CD4-positive, alpha-beta T cell treated with Interleukin-10 for 1 hour (primary cell): ENCODE data around the gene FBXO48.

Experiments used
- DNase-seq: peaks from one replicate; pipeline ENCODE4 v3.0.0-alpha.2; 2020

Gene FBXO48

GRCh38 chr2:68432696-68433658 is 34.1 kb downstream of the FBXO48 start:
- DNase-seq, result no peak

- no peak for DNase-seq
These were observed 35.6 kb downstream of the FBXO48 start for GRCh38 chr2:68431316-68431972.

- no peak for DNase-seq
These were observed 37.7 kb downstream of the FBXO48 start for GRCh38 chr2:68429311-68429826.

- DNase-seq, result no peak
These were observed 38.3 kb downstream of the FBXO48 start for GRCh38 chr2:68428746-68429145.

GRCh38 chr2:68428126-68428525 is 39.0 kb downstream of the FBXO48 start:
- DNase-seq, result no peak

GRCh38 chr2:68426848-68427579 is 40.1 kb downstream of the FBXO48 start:
- peak; percentile 72 for DNase-seq

GRCh38 chr2:68426446-68426845 is 40.6 kb downstream of the FBXO48 start:
- no peak for DNase-seq

- no peak for DNase-seq
These were observed 41.6 kb downstream of the FBXO48 start for GRCh38 chr2:68425503-68425902.

- DNase-seq, result peak; percentile 47
These were observed 43.0 kb downstream of the FBXO48 start for GRCh38 chr2:68423966-68424650.

GRCh38 chr2:68420254-68420910 is 46.7 kb downstream of the FBXO48 start:
- DNase-seq, result no peak

GRCh38 chr2:68418855-68419254 is 48.2 kb downstream of the FBXO48 start:
- DNase-seq, result no peak

- no peak for DNase-seq
These were observed 48.7 kb downstream of the FBXO48 start for GRCh38 chr2:68418419-68418818.

GRCh38 chr2:68417926-68418325 is 49.2 kb downstream of the FBXO48 start:
- no peak for DNase-seq

- no peak for DNase-seq
These were observed 50.9 kb downstream of the FBXO48 start for GRCh38 chr2:68416081-68416675.

- no peak for DNase-seq
These were observed 51.6 kb downstream of the FBXO48 start for GRCh38 chr2:68415521-68415920.

GRCh38 chr2:68414876-68415275 is 52.2 kb downstream of the FBXO48 start:
- no peak for DNase-seq

- DNase-seq, result no peak
These were observed 52.6 kb downstream of the FBXO48 start for GRCh38 chr2:68414452-68414851.

- no peak for DNase-seq
These were observed 53.6 kb downstream of the FBXO48 start for GRCh38 chr2:68413466-68413865.

GRCh38 chr2:68412127-68412819 is 54.8 kb downstream of the FBXO48 start:
- DNase-seq, result no peak

GRCh38 chr2:68411397-68412126 is 55.5 kb downstream of the FBXO48 start:
- DNase-seq, result no peak
